Neural cell (in vitro differentiated cells): Measurements from ENCODE around the gene AP5Z1. TPM values are rescaled to one million over a fixed set of nuclear protein-coding genes. Genes with fewer than 3 reads are reported as not detected.

Experiments used
- H2AFZ ChIP-seq: fragments of 200-600, 300-800 bp; sonication (generic), shearing (Covaris generic); 2 replicates; pipeline ENCODE4 v1.6.0; 2014; ENCODE audit warnings: low read depth, mild to moderate bottlenecking, antibody characterized with exemption, low read length, moderate library complexity
- H3F3A ChIP-seq: fragments of 200-600 bp; shearing (Covaris generic); 2 replicates; pipeline ENCODE4 v1.6.1; 2016; ENCODE audit warnings: mild to moderate bottlenecking, moderate library complexity, mixed read lengths, antibody characterized with exemption, low read length; ENCODE audit not compliant: insufficient read depth, poor library complexity, severe bottlenecking
- H3K27ac ChIP-seq: fragments of 200-600, 300-800 bp; sonication (generic), shearing (Covaris generic); 2 replicates; pipeline ENCODE4 v1.5.1; 2014; ENCODE audit warnings: mild to moderate bottlenecking, low read length, moderate library complexity
- H3K27me3 ChIP-seq: fragments of 300-800, 200-600 bp; sonication (generic), shearing (Covaris generic); 2 replicates; pipeline ENCODE4 v1.6.0; 2014; ENCODE audit warnings: mild to moderate bottlenecking, low read depth, low read length, moderate library complexity; ENCODE audit not compliant: insufficient read depth
- H3K36me3 ChIP-seq: fragments of 300-800, 200-600 bp; sonication (generic), shearing (Covaris generic); 2 replicates; pipeline ENCODE4 v1.5.1; 2014; ENCODE audit warnings: mild to moderate bottlenecking, antibody characterized with exemption, low read length, moderate library complexity; ENCODE audit not compliant: insufficient read depth
- H3K4me2 ChIP-seq: fragments of 300-800, 200-600 bp; sonication (generic), shearing (Covaris generic); 2 replicates; pipeline ENCODE4 v1.6.0; 2014; ENCODE audit warnings: mild to moderate bottlenecking, low read length
- H3K4me3 ChIP-seq: fragments of 300-800, 200-600 bp; sonication (generic), shearing (Covaris generic); 2 replicates; pipeline ENCODE4 v1.5.1; 2014; ENCODE audit warnings: mild to moderate bottlenecking, low read length, moderate library complexity
- H3K79me2 ChIP-seq: fragments of 200-600 bp; shearing (Covaris generic); replicated peaks from 2 replicates; pipeline ENCODE4 v1.6.0; 2014; ENCODE audit warnings: mild to moderate bottlenecking, low read length, moderate library complexity; ENCODE audit not compliant: insufficient read depth
- H3K9ac ChIP-seq: fragments of 300-800, 200-600 bp; sonication (generic), shearing (Covaris generic); 2 replicates; pipeline ENCODE4 v1.6.1; 2016; ENCODE audit warnings: mild to moderate bottlenecking, low read length, mixed read lengths
- H3K9me2 ChIP-seq: fragments of 200-600 bp; shearing (Covaris generic); 2 replicates; pipeline ENCODE4 v1.6.1; 2016; ENCODE audit warnings: mild to moderate bottlenecking, low read length, mixed read lengths; ENCODE audit not compliant: insufficient read depth
- H3K9me3 ChIP-seq: fragments of 200-600, 300-800 bp; sonication (generic), shearing (Covaris generic); 2 replicates; pipeline ENCODE4 v1.6.1; 2016; ENCODE audit warnings: mild to moderate bottlenecking, mixed run types, low read length, moderate library complexity, mixed read lengths
- H4K20me1 ChIP-seq: fragments of 200-600 bp; shearing (Covaris generic); 2 replicates; pipeline ENCODE4 v1.6.1; 2016; ENCODE audit warnings: mild to moderate bottlenecking, mixed run types; ENCODE audit not compliant: insufficient read depth
- EP300 ChIP-seq: fragments of 450-650 bp; conservative IDR thresholded peaks from 2 replicates; pipeline ENCODE4 v1.6.1; 2014; ENCODE audit warnings: antibody characterized with exemption, mild to moderate bottlenecking, moderate library complexity; ENCODE audit not compliant: poor library complexity, severe bottlenecking
- EZH2 ChIP-seq: fragments of 200-600, 300-800 bp; shearing (Covaris generic), sonication (generic); IDR thresholded peaks from 2 replicates; pipeline ENCODE4 v1.6.1; 2014; ENCODE audit warnings: antibody characterized with exemption, low read length, borderline replicate concordance, mild to moderate bottlenecking; ENCODE audit not compliant: insufficient read depth, poor library complexity, severe bottlenecking
- MXI1 ChIP-seq: fragments of 450-650 bp; conservative IDR thresholded peaks from 2 replicates; pipeline ENCODE4 v1.6.1; 2014; ENCODE audit warnings: antibody characterized with exemption, mild to moderate bottlenecking; ENCODE audit not compliant: poor library complexity, severe bottlenecking
- POLR2AphosphoS5 ChIP-seq: IDR thresholded peaks from 2 replicates; pipeline ENCODE4 v1.6.1; 2012
- RAD21 ChIP-seq: fragments of 450-650 bp; conservative IDR thresholded peaks from 2 replicates; pipeline ENCODE4 v1.6.1; 2014; ENCODE audit warnings: antibody characterized with exemption, mild to moderate bottlenecking, moderate library complexity
- SMC3 ChIP-seq: fragments of 450-650 bp; conservative IDR thresholded peaks from 2 replicates; pipeline ENCODE4 v1.6.1; 2014; ENCODE audit warnings: antibody characterized with exemption, mild to moderate bottlenecking, moderate library complexity; ENCODE audit not compliant: poor library complexity
- TAF1 ChIP-seq: IDR thresholded peaks from 2 replicates; pipeline ENCODE4 v1.6.1; 2012; ENCODE audit warnings: low read depth
- polyA plus RNA-seq: library from polyadenylated mRNA; depleted of rRNA; stranded (reverse); fragments of >200 nt; gene quantifications from 2 replicates; pipeline ENCODE4 v1.2.3, GENCODE V29; 2014
- TF ChIP-seq, protein P1 (sequence below): IDR thresholded peaks from 2 replicates; pipeline ENCODE4 v1.6.1; 2012; ENCODE audit warnings: borderline replicate concordance
- TF ChIP-seq, protein P2 (sequence below): fragments of 450-650 bp; IDR thresholded peaks from 2 replicates; pipeline ENCODE4 v1.5.1; 2014; ENCODE audit warnings: antibody characterized with exemption, mild to moderate bottlenecking, moderate library complexity; ENCODE audit not compliant: poor library complexity, severe bottlenecking

Gene AP5Z1
- polyA plus RNA-seq, 1 donor from 2014 or later, result 36.9 TPM

DNA sequence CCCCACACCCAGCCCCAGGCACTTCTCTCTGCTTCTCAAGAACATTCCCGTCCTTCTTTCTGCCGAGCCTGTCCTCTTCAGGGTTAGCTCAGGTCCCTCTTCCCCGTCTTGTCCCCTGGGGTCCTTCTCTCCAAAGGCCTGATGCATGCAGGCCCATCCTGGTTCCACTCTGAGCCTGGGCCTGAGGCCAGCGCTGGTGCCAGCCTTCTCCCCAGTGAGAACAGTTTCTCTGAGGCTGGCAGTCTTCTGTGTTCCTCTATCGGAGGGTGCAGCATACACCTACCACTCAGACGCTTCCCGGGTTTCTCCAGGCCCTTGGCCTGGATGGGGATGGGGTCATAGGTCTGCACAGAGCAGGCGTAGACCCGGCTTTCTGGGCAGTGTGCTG, 14.6 kb downstream of the AP5Z1 start:
- Histone ChIP-seq H3K27ac (no peak overlapping the region), H2AFZ (no peak overlapping the region), H3K9me3 (no peaks in the 10 kb centered on the region), H3K4me3 (no peak overlapping the region), H3K79me2 (no peaks in the 10 kb centered on the region), H4K20me1 (no peaks in the 10 kb centered on the region), H3K9me2 (no peaks in the 10 kb centered on the region), H3K27me3 (no peaks in the 10 kb centered on the region), H3K4me2 (no peak overlapping the region), H3F3A (no peaks in the 10 kb centered on the region), H3K36me3 (no peaks in the 10 kb centered on the region), H3K9ac (no peak overlapping the region)
- TF ChIP-seq SMC3 (no peak), RAD21 (no peak), EP300 (no peak), TAF1 (no peak), POLR2AphosphoS5 (no peak), EZH2 (no peak), MXI1 (no peak)
- TF ChIP-seq, protein P1, sequence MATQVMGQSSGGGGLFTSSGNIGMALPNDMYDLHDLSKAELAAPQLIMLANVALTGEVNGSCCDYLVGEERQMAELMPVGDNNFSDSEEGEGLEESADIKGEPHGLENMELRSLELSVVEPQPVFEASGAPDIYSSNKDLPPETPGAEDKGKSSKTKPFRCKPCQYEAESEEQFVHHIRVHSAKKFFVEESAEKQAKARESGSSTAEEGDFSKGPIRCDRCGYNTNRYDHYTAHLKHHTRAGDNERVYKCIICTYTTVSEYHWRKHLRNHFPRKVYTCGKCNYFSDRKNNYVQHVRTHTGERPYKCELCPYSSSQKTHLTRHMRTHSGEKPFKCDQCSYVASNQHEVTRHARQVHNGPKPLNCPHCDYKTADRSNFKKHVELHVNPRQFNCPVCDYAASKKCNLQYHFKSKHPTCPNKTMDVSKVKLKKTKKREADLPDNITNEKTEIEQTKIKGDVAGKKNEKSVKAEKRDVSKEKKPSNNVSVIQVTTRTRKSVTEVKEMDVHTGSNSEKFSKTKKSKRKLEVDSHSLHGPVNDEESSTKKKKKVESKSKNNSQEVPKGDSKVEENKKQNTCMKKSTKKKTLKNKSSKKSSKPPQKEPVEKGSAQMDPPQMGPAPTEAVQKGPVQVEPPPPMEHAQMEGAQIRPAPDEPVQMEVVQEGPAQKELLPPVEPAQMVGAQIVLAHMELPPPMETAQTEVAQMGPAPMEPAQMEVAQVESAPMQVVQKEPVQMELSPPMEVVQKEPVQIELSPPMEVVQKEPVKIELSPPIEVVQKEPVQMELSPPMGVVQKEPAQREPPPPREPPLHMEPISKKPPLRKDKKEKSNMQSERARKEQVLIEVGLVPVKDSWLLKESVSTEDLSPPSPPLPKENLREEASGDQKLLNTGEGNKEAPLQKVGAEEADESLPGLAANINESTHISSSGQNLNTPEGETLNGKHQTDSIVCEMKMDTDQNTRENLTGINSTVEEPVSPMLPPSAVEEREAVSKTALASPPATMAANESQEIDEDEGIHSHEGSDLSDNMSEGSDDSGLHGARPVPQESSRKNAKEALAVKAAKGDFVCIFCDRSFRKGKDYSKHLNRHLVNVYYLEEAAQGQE, result no peak
- TF ChIP-seq, protein P2, sequence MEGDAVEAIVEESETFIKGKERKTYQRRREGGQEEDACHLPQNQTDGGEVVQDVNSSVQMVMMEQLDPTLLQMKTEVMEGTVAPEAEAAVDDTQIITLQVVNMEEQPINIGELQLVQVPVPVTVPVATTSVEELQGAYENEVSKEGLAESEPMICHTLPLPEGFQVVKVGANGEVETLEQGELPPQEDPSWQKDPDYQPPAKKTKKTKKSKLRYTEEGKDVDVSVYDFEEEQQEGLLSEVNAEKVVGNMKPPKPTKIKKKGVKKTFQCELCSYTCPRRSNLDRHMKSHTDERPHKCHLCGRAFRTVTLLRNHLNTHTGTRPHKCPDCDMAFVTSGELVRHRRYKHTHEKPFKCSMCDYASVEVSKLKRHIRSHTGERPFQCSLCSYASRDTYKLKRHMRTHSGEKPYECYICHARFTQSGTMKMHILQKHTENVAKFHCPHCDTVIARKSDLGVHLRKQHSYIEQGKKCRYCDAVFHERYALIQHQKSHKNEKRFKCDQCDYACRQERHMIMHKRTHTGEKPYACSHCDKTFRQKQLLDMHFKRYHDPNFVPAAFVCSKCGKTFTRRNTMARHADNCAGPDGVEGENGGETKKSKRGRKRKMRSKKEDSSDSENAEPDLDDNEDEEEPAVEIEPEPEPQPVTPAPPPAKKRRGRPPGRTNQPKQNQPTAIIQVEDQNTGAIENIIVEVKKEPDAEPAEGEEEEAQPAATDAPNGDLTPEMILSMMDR, result no peak

DNA sequence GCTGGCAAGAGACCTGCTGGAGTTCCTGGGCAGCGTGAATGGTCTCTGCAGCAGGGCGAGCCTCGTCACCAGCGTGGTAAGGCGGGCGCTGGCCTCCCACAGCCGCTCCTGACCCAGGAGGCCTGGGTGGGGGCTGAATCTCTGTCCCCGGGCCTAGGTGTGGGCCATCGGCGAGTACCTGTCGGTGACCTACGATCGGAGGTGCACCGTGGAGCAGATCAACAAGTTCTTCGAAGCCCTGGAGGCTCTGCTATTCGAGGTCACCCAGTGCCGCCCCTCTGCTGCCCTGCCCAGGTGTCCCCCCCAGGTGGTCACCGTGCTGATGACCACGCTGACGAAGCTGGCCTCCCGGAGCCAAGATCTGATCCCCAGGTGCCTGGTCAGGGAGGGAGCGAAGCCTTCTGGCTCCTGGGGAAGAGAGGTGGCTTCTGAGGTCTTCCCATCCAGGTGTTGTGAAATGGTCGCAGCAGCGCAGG, 15.1 kb downstream of the AP5Z1 start:
- H4K20me1 ChIP-seq, result no peaks in the 10 kb centered on the region
- H3F3A ChIP-seq, result no peaks in the 10 kb centered on the region
- H3K27ac ChIP-seq, result no peak overlapping the region
- H3K4me2 ChIP-seq, result no peak overlapping the region
- H3K4me3 ChIP-seq, result no peak overlapping the region
- no peaks in the 10 kb centered on the region for H3K79me2 ChIP-seq
- H3K36me3 ChIP-seq, result no peaks in the 10 kb centered on the region
- no peak overlapping the region for H2AFZ ChIP-seq
- no peaks in the 10 kb centered on the region for H3K27me3 ChIP-seq
- H3K9me3 ChIP-seq, result no peaks in the 10 kb centered on the region
- TF ChIP-seq TAF1 (no peak), SMC3 (no peak), MXI1 (no peak), RAD21 (no peak), EZH2 (no peak), POLR2AphosphoS5 (no peak), EP300 (no peak)
- TF ChIP-seq, protein P1, result no peak
- TF ChIP-seq, protein P2, result no peak
- H3K9me2 ChIP-seq, result no peaks in the 10 kb centered on the region
- no peak overlapping the region for H3K9ac ChIP-seq
